ENCODE results near the gene ZNF280B. TPM values are rescaled to one million over a fixed set of nuclear protein-coding genes. Genes with fewer than 3 reads are reported as not detected.

The ZNF280B gene, protein sequence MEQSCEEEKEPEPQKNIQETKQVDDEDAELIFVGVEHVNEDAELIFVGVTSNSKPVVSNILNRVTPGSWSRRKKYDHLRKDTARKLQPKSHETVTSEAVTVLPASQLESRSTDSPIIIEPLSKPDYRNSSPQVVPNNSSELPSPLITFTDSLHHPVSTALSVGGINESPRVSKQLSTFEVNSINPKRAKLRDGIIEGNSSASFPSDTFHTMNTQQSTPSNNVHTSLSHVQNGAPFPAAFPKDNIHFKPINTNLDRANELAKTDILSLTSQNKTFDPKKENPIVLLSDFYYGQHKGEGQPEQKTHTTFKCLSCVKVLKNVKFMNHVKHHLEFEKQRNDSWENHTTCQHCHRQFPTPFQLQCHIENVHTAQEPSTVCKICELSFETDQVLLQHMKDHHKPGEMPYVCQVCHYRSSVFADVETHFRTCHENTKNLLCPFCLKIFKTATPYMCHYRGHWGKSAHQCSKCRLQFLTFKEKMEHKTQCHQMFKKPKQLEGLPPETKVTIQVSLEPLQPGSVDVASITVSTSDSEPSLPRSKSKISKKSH
- under 1 TPM in 2 of 3 donors, not detected in 1; 0.09 to 0.15 TPM for polyA plus RNA-seq

DNA sequence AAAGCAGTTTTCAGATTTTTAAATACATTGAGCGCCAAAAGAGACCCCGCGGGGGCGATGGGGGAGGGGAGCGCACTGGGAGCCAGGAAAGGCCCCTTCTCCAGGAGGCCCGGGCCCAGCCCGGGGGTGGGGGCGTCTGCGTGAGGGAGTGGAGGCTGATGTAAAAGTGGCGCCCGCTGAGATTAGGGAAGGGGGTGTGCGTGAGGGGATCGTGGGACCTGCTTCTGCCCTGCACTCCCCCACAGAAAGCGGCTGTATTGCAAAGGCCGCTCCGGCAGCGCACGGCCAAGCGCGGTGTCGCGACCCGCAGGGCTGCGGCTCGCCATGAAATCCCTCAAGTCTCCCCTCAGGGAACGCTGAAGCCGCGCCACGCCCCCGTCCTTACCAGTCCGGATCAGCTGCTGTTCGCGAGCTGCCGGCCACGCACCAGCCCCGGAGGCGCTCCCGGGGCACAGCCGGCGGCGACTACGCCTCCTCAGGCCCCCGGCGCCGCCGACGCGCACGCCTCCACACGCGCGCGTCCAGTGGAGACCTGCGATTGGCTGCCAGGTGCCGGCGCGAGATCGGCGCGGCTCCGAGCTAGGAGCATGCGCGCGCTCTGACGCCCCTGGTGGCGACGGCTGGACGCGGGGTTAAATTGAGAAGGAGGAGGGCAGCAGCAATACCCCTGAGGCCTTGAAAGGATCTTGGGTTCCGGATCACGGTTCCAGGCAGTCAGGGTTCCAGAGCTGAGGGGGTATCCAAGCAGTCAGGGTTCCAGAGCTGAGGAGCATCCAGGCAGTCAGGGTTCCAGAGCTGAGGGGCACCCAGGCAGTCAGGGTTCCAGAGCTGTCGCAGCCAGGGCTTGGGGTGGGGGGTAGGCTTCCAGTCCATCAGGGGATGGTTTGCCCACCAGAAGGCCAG lies at the start of gene ZNF280B:
Gene ZNF280B, minus strand, starts transcription at position 469 of the 903 bp plus-strand sequence. CDS start 19,344 bp downstream, outside the sequence.
- H3K27ac ChIP-seq (ENCODE audit: low read depth, low read length) = no peak within 1 kb of the TSS
- WGBS, 3 donors = 2 to 3% (median 3%) methylated on average over 56 to 72 of the region's 72 CpGs

DNA sequence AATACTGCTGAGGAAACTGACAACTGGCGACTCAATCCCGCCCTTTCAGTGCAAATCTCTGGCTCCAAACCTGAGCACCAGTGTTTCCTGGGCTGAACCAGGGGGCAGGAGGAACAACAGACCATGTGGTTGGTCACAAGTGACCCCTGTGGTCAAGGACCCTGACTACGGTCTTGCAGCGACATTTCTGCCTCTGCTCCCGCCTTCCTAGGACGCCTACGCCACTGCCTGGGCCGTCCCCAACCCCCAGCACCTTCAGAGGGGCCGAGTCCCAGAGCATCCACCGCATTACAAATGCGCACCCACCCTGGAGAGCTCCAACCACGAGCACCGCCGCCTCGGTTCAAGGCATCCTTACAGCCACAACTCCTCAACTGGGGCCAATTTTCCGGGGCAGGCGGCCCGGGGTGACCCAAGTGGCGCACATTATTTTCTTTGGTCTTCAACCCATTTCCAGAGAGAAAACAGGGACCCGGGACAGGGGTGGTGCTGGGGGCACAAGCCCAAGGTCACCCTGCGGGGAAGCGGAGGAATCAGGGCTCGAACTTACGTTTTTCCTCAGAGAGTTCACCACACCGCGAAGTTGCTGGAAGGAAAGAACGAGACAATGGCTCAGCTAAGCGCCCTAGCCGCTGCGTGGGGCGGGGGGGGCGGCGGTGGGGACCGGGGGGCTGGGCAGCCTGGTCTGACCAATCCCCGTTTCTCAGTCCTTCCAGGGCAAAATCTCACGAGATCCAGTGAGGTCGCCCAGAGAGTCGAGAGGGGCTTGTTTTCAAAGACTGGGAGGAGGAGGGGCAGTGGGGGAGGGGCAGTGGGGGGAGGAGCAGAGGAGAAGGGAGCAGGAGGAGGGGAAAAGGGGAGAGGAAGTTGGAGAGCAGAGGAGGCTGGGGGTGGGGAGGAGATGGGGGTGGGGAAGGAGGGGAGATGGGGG lies 48.7 kb upstream of the ZNF280B start:
- 86 to 94% (median 92%) methylated on average over 38 of the region's 38 CpGs for WGBS, 3 donors
- H3K27ac ChIP-seq (ENCODE audit: low read depth, low read length) = no peak overlapping the region

DNA sequence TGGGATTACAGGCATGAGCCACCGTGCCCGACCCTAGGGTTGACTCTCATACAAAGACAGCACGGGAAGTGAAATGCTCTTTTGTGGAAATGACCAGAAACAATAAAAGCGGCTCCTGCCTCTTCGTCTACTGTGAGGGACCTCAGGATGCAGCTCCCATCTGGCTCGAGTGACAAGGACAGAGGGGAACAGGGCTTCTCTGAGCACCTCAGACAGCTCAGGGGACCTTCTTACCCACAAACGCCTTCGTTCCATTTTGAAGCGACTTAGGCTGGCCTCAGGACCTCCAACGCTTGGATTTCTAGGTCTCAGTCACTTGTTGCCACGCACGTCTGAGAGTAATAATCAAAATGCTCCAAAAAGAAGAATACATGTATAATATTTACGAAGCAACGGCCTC lies 48.0 kb upstream of the ZNF280B start:
- no peak overlapping the region for H3K27ac ChIP-seq (ENCODE audit: low read depth, low read length)
- WGBS, 3 donors = 86 to 93% (median 91%) methylated on average over 14 of the region's 14 CpGs

DNA sequence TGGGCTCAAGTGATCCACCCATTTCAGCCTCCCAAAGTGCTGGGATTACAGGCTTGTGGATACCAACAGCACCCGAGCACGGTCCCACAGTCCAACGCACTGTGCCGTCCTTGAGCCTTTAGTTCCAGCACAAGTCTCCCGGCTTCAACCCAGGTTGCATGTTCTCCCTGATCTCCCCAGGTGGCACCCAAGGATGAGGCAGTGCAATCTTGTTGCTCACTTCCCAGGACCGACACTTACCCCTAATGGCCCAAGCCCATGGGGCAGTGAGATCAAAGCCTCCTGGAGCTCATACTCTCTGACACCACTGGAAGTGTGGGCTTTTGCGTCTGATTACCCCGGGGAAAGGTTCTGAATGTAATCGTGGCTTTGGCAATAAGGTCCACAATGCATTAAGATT lies 47.1 kb upstream of the ZNF280B start:
- H3K27ac ChIP-seq (ENCODE audit: low read depth, low read length) = no peak overlapping the region
- WGBS, 3 donors = 85 to 92% (median 92%) methylated on average over 9 of the region's 9 CpGs

DNA sequence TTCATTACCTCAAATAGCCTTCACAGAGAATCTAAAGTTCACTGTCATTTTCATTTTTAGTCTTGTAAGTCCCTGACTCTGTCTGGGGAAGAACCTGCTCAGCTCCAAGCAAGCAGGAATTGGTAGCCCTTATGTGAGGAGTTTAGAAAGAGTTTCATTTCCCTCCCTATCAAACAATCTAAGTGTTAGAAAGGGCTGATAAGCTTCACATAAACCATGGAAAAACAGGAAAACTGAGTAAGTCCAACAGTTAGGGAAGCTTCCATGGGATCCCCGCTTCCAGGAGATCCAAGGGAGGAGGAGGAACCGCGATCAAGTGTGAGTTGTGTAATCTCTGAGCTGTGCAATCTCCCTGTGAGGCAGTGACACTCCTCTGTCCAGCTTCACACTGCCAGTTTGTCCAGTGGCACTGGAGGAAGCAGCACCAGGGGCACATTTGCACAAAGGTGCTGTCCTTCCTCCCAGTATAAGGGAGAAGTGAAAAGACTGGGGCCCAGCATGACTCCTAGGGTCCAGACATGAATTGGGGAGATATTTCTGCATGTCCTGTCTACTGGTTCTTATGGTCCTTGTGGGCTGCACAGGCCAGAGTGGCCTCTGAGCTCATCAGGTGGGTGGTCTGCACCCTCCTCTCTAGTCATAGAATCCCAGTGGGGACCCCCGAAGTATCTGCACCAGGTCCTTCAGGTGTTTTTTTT lies 46.2 kb upstream of the ZNF280B start:
- H3K27ac ChIP-seq (ENCODE audit: low read depth, low read length) = no peak overlapping the region
- 54 to 77% (median 65%) methylated on average over 4 of the region's 4 CpGs for whole genome bisulfite sequencing, 3 donors

DNA sequence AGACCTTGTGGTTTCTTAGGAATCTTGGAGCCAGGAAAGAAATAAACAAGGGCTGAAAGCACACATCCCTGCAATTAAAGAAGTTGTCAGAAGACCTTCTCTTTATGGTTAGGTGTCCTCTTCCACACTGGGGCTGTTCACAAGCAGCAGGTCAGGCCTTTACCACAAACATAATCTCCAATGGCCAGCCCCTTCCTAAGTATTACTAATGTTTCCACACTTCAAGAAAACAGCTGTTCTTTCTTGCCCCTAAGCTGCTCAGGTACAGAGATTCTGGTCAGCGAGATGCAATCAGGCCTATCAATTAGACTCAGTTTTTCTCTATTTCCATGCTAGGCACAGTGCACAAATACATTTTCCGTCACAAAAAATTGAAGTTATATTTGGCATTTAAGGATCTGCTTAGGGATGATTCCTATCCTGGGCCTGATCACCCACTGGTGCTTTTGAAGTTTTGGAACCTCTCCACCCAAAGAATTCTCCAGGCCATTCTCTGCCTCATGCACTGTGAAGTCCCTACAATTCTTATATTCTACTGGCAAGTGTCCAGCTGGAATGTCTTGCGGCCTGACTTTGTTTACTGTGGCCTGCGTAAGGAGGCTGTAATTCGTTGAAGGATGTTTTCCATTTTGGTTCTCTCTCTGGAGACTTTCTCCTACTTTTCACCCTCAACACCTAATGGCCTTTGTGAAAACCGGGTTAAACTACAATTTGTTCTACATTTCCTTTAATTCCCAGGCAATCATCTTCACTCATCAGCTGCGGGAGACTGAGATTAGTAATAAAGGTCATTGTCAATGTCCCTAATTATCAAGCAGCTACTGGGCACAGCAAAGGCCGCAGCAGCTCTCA lies 45.4 kb upstream of the ZNF280B start:
- 56 to 68% (median 67%) methylated on average over 8 of the region's 8 CpGs for WGBS, 3 donors
- H3K27ac ChIP-seq (ENCODE audit: low read depth, low read length) = no peak overlapping the region

DNA sequence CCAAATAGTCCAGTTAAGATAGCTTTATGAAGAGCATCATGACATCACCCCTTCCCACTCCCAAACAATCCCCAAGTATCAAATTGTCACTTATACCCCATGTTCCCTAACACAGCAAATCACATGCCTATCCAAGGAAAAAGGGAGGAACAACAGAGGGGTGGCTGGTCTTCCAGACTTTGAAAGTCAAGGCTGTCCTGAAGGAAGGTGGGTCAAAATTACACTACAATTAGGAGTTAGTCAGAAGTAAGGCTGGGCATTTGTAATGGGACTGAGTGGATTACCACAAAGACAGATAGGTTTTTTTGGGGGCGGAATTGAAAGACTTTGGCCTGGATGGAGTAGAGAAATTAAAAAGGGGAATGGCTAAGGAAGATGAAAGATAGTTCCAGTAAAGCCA lies 44.6 kb upstream of the ZNF280B start:
- H3K27ac ChIP-seq (ENCODE audit: low read depth, low read length) = no peak overlapping the region
- 66 to 98% (median 86%) methylated on average over 1 of the region's 1 CpG for WGBS, 3 donors

DNA sequence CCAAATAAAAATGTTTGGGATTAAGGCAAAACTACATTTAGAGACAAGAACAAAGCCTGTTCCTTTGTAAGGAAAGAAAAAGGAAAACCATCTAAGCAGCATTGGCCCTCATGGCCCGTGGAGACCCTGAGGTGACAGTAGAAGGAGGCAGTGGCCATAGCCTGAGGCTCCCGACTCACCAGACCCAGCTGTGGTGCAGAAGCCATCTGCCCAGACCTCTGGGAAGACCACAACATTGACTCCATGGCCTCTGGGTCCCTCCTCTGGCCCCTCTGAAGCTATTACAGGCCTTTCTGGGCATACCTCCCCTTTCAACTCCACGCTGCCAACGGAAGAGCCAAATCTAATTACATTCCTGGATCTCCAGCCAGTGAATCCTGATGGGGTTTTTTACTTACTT lies 44.1 kb upstream of the ZNF280B start:
- no peak overlapping the region for H3K27ac ChIP-seq (ENCODE audit: low read depth, low read length)
- 69 to 77% (median 72%) methylated on average over 4 of the region's 4 CpGs for WGBS, 3 donors

DNA sequence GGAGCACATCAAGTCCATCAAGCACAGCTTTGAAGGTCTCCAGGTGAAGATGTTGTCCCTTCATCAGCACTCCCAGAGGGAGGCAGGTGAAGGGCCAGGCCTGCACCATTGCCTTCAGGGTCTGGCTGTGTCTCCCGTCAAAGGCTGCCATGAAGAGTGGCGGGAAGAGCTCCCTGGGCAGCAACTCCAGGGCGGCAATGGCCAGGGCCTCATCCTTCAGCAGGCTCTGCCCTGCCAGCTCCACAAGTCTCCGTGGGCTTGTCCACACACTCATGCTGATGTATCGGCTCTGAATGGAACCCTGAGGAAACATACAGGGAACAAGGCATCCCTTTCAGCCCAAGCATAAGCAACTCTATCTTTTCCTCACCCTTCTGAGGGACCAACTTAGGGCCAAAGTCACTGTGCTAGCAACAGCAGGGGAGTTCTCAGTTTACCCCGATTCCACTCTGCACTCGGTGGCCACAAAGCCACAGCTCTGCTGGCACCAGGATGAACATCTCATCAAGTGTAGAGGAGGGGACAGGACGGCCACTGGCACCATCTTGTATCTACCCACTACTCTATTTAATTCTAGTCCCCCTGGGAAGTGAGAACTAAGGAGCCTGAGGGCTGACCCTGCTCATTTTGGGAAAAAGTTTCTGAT lies 42.4 kb upstream of the ZNF280B start:
- H3K27ac ChIP-seq (ENCODE audit: low read depth, low read length) = no peak overlapping the region
- 75 to 89% (median 87%) methylated on average over 8 of the region's 8 CpGs for WGBS, 3 donors

DNA sequence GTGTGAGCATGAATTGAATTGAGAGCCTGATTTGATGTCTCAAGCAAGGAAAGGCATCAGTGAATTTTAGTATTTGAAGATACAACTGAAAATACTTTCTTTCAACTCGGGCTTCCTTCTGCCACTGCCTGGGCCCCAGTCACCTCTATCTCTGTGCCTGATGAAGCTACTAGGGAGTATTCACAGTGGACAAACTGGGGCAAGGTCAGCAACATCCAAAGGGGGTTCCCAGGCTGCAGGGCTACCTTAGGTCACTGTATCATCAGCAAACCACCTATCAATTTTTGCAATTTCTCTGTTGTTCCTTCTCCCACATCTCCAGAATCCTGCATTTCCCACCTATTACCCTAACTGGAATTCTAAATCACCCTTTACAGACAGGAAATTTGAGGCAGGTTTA lies 40.4 kb upstream of the ZNF280B start:
- no peak overlapping the region for H3K27ac ChIP-seq (ENCODE audit: low read depth, low read length)
- 55 to 80% (median 55%) methylated on average over 1 of the region's 1 CpG for WGBS, 3 donors

DNA sequence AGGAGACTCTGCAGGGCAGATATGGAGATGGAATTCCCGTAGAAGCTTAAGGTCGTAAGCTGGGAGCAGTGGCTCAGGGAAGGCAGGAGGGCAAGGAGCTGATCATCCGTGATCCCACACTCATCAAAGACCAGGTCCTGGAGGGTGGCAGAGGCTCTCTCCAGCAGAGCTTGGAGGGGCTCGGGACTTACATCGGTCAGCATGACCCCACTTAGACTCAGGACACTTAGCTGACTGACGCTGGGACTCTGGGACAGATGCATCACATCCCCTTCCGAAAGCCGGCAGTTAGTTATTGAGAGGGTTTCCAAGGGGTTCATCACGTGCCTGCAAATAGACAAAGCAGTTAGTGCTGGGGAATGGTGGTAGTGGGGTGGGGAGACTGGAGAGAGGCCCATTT lies 39.8 kb upstream of the ZNF280B start:
- 65 to 76% (median 75%) methylated on average over 9 of the region's 9 CpGs for WGBS, 3 donors
- H3K27ac ChIP-seq (ENCODE audit: low read depth, low read length) = no peak overlapping the region

DNA sequence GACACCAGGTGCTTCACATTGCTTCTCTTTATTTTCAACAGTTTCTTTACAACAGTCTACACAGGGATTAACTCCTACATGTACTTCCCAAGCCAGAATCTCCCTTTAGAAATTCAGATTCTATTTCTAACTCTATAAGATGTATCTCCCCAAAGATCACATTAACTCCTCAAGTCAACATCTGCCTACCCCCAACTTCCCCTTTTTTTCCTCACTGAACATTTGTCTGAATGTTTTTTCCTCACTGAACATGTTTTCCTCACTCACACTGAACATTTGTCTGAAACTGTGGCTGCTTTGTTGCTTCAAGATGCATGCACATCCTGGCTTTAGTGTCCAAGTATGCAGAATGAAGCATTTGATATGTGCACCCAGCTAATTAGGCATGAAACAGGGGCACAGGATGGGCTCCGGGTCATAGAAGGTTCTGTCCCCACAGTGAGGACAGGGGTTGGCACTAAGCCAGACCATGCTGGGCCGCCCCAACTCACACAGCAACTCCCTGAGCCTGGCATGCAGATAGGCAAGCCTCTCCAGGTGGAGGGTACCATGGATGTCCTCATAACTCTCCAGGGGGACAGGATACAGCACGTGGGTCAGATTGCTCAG lies 39.3 kb upstream of the ZNF280B start:
- WGBS, 3 donors = 34 to 40% (median 37%) methylated on average over 3 of the region's 3 CpGs

DNA sequence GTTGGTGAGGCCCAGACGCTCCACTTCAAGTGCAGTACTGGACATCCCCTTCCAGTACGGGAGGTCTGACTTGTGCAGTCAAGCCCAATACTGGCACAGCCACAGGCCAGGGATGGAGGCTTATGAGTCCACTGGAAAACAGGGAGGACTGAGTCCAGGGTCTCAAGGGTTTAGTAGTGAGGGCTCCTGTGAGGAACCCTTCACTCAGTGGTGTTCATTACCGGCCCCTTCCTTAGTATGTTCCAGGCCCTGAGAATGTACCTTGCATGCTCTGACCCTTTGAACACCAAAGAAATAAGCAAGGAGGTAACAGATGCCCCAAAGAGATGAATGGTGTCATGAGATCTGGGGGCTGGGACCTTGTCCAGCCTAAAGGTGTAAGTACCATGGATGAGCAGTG lies 38.7 kb upstream of the ZNF280B start:
- H3K27ac ChIP-seq (ENCODE audit: low read depth, low read length) = no peak overlapping the region
- 80 to 91% (median 88%) methylated on average over 3 of the region's 3 CpGs for WGBS, 3 donors

More for the DNA sequence above, 39.3 kb upstream of the ZNF280B start:
- no peak overlapping the region for H3K27ac ChIP-seq (ENCODE audit: low read depth, low read length)

DNA sequence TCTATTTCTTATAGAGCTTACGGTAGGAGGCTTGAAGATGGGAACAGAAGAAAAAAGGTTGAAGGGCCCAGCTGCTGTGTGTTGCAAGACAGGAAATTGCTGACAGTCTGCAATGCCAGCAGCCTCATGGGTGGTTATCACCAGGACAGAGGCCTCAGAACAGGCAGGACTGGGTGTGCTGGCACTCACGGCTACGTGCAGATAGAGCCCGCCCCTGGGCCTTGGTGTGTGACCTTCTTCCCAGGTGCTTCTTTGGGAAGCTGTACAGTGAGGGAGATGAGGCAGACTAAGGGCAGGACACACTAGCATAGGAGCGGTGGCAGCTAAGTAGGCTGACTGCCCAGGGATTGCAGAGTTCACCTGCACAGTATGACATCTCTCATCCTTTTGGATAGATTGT lies 37.9 kb upstream of the ZNF280B start:
- WGBS, 3 donors = 33 to 41% (median 37%) methylated on average over 5 of the region's 5 CpGs
- H3K27ac ChIP-seq (ENCODE audit: low read depth, low read length) = no peak overlapping the region

DNA sequence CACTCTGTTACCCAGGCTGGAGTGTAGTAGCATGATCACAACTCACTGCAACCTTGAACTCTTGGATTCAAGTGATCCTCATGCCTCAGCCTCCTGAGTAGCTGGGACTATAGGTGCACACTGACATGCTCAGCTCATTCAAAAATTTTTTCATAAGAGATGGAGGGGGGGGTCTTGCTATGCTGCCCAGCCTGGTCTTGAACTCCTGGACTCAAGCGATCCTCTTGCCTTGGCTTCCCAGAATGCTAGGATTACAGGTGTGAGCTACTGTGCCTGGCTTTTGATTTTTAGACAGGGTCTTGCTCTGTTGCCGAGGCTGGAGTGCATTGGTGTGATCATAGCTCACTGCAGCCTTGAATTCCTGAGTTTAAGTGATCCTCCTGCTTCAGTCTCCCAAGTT lies 36.5 kb upstream of the ZNF280B start:
- WGBS, 3 donors = 79 to 92% (median 83%) methylated on average over 2 of the region's 2 CpGs
- no peak overlapping the region for H3K27ac ChIP-seq (ENCODE audit: low read depth, low read length)
